GM21619 (cell line): ENCODE data around the gene SLC38A4.
"Not testable (repeated sequence)": the region's sequence is repeated elsewhere in the genome, so short reads cannot be mapped to it uniquely, and the experiment has no call there.

Experiments used
- ATAC-seq: cut with Tn5 transposase; IDR thresholded peaks from one replicate; pipeline ENCODE4 v1.9.1; 2021; ENCODE audit not compliant: unreplicated experiment

SLC38A4 gene, protein sequence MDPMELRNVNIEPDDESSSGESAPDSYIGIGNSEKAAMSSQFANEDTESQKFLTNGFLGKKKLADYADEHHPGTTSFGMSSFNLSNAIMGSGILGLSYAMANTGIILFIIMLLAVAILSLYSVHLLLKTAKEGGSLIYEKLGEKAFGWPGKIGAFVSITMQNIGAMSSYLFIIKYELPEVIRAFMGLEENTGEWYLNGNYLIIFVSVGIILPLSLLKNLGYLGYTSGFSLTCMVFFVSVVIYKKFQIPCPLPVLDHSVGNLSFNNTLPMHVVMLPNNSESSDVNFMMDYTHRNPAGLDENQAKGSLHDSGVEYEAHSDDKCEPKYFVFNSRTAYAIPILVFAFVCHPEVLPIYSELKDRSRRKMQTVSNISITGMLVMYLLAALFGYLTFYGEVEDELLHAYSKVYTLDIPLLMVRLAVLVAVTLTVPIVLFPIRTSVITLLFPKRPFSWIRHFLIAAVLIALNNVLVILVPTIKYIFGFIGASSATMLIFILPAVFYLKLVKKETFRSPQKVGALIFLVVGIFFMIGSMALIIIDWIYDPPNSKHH

DNA sequence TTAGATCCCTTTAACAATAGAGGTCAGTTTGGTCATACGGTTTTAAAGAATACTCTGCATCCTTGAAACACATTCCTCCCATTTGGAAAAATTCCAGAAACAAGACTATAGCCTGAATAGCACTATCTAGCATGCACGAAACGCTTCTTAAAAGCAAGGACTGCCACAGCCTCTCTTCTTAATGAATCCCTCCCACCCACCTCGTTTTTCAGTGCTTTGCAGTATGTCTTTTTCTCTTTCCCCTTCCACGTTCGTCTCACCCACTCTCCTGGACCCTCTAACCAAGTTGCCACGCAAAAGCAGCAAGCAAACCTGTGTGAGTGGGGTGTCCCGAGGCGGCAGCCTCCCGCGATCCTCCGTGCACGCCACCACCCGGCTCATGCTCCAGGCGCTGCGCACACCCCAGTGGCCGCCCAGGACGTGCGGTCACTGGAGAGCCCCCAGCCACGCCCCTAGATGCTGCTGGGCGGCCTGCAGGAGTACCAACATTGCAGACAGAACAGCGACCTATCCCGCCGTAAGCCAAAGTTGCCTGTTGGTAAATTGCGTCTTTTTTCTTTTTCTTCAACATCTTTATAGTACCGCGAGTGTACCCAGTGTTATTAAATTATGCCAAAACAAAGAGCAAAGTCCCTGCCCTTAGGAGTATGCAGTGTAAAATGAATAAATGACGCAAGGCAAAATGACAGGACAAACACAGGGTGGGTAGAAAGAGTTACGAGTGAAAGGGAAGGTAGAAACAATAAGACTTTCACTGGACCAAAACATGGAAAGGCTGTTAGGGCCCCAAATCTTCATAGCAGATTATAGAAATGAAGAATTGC lies at the start of gene SLC38A4:
TSS of gene SLC38A4 (minus strand) at position 407 of the 824 bp plus-strand sequence. CDS start 32,926 bp downstream, outside the sequence.
- ATAC-seq = no peak

DNA sequence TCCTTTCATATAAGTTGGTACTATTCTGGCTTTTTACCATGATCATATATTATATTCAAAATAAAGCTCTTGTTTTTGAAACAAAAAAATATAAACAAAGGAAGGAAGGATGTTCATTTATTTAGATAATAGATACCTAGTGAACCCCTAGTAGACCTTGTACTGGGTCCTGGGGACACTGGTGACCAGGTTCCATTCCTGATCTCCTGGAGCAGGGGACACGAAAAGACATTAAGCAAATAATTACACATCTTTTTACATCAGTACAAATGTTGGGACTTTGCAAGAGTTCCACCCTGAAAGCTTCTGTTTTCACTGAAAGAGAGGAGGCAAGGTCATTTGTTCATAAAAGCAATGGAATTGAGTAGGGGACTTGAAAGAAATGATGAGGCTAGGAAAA lies 49.3 kb upstream of the SLC38A4 start:
- ATAC-seq = no peak

DNA sequence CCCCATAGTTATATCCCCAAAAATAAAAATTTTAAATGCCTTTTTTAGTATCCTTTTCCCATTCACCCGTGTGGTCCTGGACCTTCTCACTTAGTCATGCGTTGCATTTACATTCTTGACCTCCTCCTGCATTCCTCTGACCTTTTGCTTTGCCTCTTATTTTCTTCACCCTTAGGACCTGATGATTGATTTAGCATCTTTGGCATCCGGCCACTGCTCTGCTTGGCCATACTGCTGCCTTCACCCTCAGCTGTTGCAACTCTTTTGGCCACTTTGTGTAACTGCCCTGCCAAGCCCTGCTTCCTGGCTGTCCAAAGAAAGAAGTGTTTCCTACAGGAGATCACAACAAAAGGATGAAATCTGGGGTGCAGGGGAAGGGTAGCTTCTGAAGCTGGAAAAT lies 48.8 kb upstream of the SLC38A4 start:
- ATAC-seq = no peak

DNA sequence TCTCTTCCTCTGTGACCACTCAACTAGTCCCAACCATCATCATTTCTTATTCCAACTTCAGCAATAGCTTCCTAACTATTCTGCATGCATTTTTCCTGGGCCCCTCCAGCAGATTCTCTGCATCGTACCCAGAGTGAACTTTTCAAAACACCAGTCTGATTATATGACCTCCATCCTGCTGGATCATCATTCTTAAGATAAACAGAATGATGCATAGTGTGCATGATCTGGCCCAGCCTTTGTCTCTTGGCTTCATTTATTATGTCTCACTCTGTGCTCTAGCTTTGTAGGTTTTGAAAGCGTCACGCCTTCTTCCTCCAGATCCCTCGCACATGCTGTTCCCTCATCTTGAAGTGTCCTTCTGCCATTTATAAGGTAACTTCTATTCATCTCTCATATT lies 46.3 kb upstream of the SLC38A4 start:
- no peak for ATAC-seq

DNA sequence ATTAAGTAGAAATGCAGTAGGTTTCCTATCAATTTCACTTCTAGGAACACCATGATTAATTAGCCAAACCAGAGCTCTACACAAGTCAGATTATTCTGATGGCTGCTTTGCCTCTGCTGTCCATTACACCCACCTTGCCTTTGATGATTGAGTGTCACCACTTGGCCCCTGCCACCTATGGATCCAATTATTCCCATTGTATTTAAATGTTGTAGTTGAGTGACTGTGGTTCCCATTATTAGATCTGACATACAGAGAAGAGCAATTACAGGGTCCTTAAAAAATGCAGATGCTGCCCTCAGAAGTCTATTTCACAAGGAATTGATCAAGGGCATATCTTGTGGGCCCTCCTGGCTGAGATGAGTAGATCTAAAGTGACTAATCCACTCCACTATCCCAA lies 39.5 kb upstream of the SLC38A4 start:
- ATAC-seq = no peak

DNA sequence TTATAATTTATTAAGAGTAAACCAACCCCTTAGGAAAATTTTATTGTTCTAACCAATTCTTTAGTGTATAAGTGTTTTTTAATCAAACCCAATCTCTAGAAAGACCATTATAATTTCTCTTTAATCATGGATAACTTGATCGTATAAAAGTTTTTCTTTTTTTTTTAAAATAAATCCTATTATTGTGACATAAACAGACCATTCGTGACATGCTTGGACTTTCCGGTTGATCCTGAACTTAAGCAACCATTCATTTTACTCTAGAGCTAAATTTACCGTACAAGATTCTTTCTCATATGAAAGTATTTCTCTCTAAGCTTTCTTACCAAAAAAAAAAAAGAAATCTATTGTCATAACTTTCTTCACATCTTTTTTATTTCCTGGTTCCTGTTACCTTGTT lies 32.6 kb upstream of the SLC38A4 start:
- ATAC-seq = no peak

DNA sequence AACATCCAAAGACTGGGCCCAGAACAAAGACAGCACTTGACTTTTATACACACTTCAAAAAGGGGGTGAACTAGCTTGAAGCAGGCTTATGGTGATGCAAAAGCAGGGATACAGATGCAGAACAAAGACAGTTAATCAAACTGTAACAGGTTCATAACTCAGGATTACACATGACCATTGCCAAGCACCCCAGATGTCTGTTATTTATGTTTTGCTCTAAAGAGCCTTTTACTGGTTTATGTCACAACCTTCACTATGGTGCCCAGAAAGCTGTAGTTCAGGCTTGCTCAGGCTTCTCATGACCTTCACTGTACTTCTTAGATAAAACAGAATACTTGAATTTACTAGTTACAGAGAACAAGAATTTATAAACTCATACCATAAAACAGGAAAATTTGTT lies 31.7 kb upstream of the SLC38A4 start:
- no peak for ATAC-seq

DNA sequence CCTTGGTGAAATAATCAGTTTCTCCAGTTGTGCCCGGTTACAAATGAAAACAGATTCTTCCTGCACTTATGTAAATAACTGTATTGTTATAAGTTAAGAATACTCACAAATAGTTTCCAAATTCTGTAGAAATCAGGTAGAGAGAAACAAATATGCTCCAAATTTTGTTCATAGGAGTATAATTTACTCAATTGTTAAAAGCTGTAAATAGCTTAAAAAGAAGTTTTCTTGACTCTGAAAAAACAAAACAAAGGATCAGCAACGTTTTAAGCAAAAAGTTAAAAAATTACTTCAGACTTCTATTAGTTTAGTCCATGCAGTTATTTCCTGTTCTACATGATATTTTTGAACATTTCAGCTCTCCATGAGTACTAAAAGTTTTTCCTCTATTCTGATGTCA lies 30.0 kb upstream of the SLC38A4 start:
- ATAC-seq = no peak

DNA sequence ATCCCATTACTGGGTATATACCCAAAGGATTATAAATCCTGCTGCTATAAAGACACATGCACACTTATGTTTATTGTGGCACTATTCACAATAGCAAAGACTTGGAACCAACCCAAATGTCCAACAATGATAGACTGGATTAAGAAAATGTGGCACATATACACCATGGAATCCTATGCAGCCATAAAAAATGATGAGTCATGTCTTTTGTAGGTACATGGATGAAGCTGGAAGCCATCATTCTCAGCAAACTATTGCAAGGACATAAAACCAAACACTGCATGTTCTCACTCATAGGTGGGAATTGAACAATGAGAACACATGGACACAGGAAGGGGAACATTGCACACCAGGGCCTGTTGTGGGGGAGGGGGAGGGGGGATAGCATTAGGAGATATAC lies 28.4 kb upstream of the SLC38A4 start:
- not testable (repeated sequence) for ATAC-seq

DNA sequence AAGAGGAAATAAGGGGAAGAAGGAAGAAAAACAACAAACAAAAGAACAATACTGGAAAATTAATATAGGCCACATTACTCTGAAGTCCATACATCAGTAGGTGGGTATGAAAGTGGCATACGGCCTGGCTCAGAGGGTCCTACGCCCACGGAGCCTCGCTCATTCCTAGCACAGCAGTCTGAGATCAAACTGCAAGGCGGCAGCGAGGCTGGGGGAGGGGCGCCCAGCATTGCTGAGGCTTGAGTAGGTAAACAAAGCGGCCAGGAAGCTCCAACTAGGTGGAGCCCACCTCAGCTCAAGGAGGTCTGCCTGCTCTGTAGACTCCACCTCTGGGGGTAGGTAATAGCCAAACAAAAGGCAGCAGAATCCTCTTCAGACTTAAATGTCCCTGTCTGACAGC lies 23.0 kb upstream of the SLC38A4 start:
- not testable (repeated sequence) for ATAC-seq

DNA sequence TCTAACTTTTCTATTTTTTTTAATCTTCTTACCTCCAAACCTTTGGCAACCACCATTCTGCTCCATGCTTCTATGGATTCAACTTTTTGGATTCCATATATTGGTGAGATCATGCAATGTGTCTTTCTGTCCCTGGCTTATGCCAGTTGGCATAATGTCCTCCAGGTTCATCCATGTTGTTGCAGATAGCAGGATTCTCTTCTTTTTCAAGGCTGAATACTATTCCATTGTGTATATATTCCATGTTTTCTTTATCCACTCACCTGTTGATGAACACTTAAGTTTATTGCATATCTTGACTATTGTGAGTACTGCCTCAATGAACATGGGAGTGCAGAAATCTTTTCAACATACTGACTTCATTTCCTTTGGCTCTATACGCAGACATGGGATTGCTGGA lies 21.2 kb upstream of the SLC38A4 start:
- no peak for ATAC-seq

DNA sequence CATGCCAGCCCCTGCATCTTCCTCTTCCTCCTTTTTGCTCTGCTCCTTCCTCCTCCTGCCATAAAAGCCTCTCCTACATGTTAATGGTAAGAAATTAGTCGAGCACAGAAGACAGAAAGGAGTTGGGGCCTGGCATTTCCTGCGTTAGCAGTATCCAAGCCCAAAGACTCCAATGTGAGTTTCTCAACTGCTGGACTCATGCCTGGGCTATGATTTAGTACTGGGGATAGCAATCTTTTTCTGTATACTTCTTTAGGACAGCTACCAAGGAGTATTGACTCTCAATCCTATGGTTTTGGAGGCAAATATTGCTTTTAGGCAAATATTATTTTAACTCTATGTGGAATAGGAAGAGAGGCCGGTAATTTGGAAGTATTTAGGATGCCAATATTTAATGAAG lies 18.0 kb upstream of the SLC38A4 start:
- ATAC-seq = no peak

DNA sequence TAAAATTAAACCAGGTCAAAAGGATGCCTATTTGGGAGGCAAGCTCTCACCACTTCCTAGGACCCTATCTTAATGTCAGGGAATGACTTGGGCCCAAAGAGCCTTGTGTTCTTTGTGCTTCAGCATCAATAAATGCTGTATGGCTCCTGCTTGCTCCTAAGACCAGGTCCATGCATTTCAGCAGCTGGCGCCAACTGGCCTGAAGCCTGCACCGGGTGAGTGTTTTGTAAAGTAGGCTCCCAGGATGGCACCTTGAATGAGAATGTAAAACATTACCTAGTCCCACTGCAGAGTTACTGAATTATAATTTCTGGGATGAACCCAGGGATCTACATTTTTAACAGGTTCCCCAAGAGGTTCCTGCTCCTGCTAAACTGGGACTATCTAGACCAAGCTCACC lies 16.1 kb upstream of the SLC38A4 start:
- ATAC-seq = no peak

DNA sequence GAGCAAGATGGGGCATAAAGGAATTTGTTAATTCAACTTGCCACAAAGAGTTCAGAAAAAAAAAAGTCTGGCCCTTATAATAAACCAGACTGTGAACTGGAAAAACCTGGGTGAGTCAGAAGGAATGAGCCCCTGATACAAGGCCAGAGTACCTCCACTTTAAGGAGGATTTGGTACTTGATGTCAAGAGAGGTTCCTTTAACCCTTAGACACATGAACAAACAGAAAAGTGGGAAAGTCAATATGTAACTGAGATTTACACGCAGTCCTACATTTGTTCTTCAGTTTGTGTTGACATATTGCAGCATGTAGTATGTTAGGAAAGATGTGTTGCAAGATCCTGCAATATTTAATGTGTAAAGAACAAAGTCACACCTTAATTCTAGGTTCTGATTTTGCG lies 14.2 kb upstream of the SLC38A4 start:
- no peak for ATAC-seq

DNA sequence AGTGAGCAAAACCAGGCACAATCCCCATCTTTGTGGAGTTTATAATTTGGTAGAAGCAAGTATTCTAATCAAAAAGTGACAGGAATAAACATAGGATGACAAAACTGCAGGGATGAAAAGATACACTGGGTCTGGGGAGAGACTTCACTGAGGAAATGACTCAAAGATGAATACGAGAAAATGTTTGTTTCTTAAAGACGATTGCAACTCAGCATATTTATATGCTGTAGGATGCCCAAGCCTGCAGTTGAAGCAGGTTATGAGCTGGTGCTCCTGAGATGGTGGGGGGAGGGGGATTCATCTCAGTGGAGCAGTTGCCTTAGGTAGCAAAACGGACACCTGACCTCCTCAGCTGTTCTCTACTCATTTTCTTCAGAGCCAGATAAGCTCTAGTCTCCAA lies 13.4 kb upstream of the SLC38A4 start:
- no peak for ATAC-seq

DNA sequence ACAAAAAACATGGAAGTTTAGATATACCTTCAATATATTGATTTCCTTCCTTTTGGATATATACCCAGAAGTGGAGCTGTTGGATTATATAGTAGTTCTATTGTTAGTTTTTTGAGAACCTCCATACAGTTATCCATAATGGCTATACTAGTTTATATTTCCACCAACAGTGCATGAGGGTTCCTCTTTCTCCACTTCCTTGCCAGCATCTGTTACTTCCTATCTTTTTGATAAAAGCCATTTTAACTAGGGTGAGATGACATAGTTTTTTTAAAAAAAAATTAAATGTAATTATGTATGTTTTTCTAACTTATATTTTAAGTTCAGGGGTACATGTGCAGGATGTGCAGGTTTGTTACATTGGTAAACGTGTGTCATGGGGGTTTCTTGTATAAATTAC lies 10.0 kb upstream of the SLC38A4 start:
- no peak for ATAC-seq

DNA sequence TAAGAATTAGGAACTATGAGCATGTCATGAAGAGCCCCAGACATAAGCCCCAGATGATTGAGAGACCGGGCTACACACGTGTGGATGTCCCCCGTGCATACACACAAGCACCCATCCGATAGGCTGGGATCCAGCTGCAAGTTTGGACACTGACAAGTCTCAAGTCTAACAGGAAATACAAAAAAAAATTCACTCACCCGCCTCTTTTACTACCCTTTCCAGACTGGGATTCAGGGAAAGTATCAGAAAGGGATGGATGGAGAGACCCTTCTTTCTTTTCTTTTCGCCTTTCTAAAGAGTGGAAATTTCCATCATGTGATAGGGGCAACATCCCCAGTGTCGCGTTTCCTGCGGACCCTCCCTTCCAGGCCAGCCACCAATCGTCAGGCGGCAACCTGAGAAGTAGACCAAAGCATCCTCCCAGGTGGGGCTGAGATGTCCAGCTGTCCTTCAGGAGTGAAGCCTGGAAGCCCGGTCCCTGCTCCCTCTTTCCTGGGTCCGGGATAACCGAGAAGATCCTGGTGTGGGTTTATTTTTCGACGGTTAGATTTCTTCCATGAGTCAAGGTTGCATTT lies 6.4 kb upstream of the SLC38A4 start:
- no peak for ATAC-seq

DNA sequence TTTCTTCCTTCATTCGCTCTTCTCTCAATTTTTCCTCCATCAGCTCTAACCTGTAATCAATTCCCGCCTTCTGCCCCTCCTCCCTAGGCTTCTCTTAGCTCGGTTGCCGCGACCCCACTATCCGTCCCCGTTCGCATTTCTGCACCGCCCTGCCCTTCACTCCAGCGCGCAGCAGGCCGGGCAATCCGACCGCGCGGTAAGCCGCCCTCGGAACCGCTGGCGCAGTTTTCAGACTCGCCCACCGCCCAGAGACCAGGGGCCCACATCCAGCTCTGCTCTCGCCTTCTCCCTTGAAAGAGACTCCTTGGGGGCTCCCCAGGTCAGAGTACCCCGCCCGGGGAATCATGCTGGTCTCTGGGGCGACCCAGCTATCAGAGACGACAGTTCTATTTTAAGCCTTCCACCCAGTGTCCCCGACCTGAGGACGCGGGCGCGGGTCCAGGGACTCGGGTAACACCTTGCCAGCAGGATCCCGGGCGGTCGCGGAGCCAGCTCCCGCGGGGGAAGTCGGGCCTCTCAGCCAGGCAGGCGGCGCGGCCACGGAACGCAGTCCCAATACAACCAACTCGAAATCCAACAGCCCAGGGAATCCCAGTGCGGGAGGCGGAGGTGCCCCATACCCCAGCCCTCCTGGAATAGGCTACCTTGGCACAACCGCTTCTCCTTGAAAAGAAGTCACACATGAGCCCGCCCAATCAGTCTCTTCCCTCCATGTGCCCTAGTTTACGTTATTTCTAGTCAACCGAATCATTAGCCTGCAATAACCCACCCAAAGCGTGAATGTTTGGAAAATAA lies 5.7 kb upstream of the SLC38A4 start:
- ATAC-seq = no peak

DNA sequence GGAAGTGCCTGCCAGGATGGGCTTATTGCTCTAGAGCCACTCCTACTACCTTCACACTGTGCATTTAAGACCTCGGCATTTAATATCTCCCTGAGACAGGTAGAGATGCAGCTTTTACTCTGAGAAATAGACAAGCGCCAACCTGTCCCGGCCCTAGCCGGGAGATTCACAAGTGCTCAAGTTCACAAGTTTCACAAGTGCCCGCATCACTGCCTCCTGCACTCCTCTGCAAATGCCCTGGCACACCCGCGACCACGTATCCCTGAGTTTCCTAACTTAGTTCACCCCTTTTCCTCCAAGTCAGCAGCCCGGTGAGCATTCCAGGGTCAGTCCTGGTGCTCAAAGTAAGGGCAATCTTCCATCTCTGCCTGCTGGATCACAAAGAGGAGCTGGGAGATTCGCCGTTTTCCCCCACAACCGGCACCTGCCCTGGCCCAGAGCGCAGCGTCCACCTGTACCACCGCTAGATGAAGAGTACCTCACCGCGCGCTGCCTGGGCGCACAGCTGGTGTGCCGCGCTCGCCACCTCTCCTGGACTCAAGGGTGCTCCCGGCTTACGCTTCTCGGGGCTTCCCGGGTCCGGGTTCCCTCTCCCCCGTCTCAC lies 5.0 kb upstream of the SLC38A4 start:
- no peak for ATAC-seq

DNA sequence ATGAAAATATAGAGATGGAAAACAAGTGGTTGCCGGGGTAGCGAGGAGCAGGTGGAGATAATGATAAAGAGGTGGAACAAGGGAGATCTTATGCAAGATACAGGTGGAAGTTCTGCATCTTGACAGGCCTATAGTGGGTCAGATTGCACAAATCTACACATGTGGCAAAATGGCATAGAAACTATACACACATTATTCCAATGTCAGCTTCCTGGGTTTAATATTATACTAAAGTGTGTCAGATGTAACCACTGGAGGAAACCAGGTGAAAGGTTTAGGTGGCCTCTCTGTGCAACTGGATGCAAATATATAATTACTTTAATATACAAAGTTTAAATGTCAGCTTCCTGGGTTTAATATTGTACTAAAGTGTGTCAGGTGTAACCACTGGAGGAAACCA lies 1.1 kb downstream of the SLC38A4 start:
- ATAC-seq = no peak
